Hematopoietic multipotent progenitor cell treated with erythropoietin and hydrocortisone succinate and interleukin-3 and kit ligand, for 6 days (in vitro differentiated cells): ENCODE data around the gene TFPI2.

Experiments
- DNase-seq: peaks from one replicate; pipeline ENCODE4 v3.0.0-alpha.2; 2015

TFPI2 gene

GRCh38 chr7:93906267-93906666, 15.7 kb upstream of the TFPI2 start, which contains the start of gene GNGT1:
TSS of gene GNGT1 (plus strand) at chr7:93906567. CDS start at chr7:93906747, 180 bp downstream.
- no peak for DNase-seq

- peak; percentile 48 for DNase-seq
Measured at GRCh38 chr7:93902777-93903423, 12.3 kb upstream of the TFPI2 start.

- DNase-seq = no peak
Measured at GRCh38 chr7:93897680-93898079, 7.1 kb upstream of the TFPI2 start.

- DNase-seq = no peak
Measured at GRCh38 chr7:93895859-93896600, 5.5 kb upstream of the TFPI2 start.

- peak; percentile 8 for DNase-seq
Measured at GRCh38 chr7:93894966-93895640, 4.5 kb upstream of the TFPI2 start.

- no peak for DNase-seq
Measured at GRCh38 chr7:93894426-93894825, 3.9 kb upstream of the TFPI2 start.

- DNase-seq = no peak
Measured at GRCh38 chr7:93890041-93890463, 501 bp downstream of the TFPI2 start.

GRCh38 chr7:93889261-93889660, 1.3 kb downstream of the TFPI2 start:
- DNase-seq = no peak

GRCh38 chr7:93884541-93884940, 6.0 kb downstream of the TFPI2 start:
- no peak for DNase-seq

- no peak for DNase-seq
Measured at GRCh38 chr7:93883917-93884345, 6.6 kb downstream of the TFPI2 start.

- DNase-seq = no peak
Measured at GRCh38 chr7:93883078-93883916, 7.3 kb downstream of the TFPI2 start.

- DNase-seq = no peak
Measured at GRCh38 chr7:93882468-93882867, 8.1 kb downstream of the TFPI2 start.

GRCh38 chr7:93879356-93879755, 11.2 kb downstream of the TFPI2 start:
- no peak for DNase-seq

GRCh38 chr7:93877742-93878141, 12.8 kb downstream of the TFPI2 start:
- no peak for DNase-seq

- no peak for DNase-seq
Measured at GRCh38 chr7:93873998-93874574, 16.5 kb downstream of the TFPI2 start.

GRCh38 chr7:93866886-93867285, 23.7 kb downstream of the TFPI2 start:
- DNase-seq = no peak

GRCh38 chr7:93862651-93863050, 27.9 kb downstream of the TFPI2 start:
- DNase-seq = no peak

GRCh38 chr7:93861325-93861949, 29.1 kb downstream of the TFPI2 start:
- peak; percentile 4 for DNase-seq

- DNase-seq = no peak
Measured at GRCh38 chr7:93860261-93860660, 30.3 kb downstream of the TFPI2 start.

GRCh38 chr7:93858857-93859256, 31.7 kb downstream of the TFPI2 start:
- DNase-seq = no peak

GRCh38 chr7:93856323-93856722, 34.2 kb downstream of the TFPI2 start:
- no peak for DNase-seq

GRCh38 chr7:93855797-93856196, 34.8 kb downstream of the TFPI2 start:
- no peak for DNase-seq
